8988T (cell line): ENCODE data around the gene KLF11.
"Not testable (repeated sequence)": the region's sequence is repeated elsewhere in the genome, so short reads cannot be mapped to it uniquely, and the experiment has no call there.

Source experiments
- DNase-seq: peaks from one replicate; pipeline ENCODE4 v3.0.0; 2011

The KLF11 gene

GRCh38 chr2:10087360-10087759, 44.0 kb downstream of the KLF11 start:
- no peak for DNase-seq

- DNase-seq, result no peak
Measured at GRCh38 chr2:10089565-10090190, 46.3 kb downstream of the KLF11 start.

GRCh38 chr2:10091182-10091888, 48.0 kb downstream of the KLF11 start:
- no peak for DNase-seq

- not testable (repeated sequence) for DNase-seq
Measured at GRCh38 chr2:10091889-10092244, 48.5 kb downstream of the KLF11 start.

DNA sequence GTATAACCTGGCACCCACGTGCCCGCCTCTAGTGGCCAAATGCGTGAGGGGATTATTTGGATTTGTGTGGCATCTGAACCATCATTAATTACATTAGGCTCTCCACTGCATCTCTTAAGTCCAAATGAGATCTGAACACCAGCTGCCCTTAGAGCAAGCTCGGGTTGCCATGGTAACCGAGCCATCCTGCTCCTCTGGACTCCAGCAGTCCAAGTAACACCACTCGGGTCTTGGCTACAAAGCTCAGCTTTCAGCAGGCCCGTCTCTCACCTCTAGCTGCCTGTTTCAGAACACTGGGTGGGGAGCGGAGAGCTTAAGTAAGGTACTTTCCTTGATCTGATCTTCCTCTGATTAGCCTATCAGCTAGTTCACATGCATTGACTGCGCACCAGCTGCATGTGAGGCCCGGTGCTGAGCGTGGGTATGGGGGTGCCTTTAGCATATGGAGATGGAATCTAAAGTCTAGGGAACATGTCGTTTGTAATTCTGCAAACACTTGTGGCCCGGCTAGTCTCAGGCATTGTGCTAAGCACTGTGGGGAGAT, 51.0 kb downstream of the KLF11 start:
- no peak for DNase-seq

DNA sequence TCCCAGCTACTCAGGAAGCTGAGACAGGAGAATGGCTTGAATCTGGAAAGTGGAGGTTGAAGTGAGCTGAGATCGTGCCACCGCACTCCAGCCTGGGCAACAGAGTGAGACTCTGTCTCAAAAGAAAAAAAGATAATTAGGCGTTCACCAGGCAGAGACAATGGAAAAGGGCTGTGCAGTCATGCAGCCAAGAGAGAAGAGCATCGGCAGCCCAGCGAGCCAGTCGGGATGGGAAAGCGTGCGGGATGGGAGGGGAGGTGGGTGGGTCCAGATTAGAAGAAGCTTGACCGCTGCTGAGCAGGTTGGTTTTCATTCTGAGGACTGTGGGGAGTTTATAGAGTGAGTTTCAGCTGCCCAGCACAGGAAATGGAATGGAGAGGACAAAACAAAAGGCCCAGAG, 51.8 kb downstream of the KLF11 start:
- DNase-seq, result no peak

GRCh38 chr2:10096641-10097040, 53.3 kb downstream of the KLF11 start:
- no peak for DNase-seq

DNA sequence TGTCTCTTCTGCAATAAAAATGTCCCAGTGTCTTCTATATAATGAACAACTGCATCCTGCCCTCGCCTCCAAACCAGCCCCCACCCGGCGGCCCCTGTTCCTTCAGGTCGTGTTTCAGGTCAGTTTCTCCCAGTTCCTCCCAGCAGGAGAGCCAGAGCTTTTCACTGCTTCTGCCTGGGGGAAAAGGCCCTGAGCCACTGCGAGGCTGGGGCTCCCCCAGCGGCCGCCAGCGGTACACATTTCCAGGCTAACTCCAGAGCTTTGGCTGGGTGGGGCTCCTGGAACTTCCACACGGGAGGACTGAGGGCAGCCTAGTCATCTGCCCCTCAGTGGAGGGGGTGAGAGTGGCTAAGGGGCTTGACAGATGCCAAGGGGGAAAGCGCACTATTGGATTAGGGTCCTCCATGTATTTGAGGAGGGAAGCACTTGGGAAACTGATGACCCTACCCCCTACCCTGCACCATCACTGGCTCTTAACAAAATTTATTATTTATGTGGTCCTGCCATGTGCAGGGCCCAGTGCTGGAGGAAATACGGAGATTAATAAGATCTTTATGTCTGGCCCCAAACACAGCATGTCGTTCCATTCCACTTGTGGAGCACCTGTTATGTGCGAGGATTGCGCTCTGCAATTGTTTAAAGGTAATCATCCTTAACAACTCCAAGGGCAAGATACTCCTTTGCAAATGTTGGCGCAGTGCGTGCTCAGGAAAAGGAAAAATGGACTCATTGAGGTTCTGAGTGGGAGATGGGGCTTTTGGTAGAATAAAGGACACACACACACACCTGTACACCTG, 54.2 kb downstream of the KLF11 start:
- peak; percentile 91 for DNase-seq

DNA sequence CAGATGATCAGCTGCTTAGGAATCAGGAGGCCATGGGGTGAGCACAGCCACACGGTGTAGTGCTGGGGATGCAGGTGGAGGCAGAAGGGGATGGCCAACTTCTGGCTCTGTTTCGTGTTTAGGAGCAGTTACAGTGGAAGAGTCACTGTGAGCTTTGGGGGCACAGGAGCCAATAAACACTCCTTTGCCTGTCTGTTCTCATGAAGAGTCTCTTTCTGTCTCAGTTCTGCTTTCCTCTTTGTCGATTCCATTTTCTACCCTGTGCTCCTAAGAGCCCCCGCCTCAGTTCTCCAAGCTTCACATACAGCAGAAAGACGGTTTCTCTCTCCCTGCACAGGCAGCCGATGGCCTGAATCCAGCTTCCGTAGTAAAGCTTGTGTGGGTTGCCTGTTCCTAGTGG, 58.1 kb downstream of the KLF11 start:
- DNase-seq, result no peak

DNA sequence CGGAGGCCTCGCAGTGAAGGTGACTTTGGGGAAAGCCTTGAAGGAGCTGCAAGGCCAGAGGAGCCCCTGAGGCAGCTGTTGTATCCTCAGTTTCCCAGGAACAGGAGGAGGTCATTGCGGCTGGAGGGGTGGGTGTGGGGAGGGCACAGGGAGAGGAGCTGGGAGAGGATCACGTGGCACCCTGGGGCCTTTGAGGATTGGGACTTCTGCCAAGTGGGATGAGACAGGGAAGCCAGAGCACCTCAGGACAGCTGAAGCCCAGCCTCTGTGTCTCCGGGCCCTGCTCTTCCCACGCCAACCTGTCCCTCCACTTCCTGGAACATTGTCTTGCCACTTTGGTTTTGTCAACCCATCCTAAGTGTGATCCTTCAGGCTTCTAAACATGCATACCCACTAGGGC, 59.8 kb downstream of the KLF11 start:
- no peak for DNase-seq
